ENCODE results near the gene SEMA6D. TPM values are rescaled to one million over a fixed set of nuclear protein-coding genes. Genes with fewer than 3 reads are reported as not detected.
"Not testable (repeated sequence)": the region's sequence is repeated elsewhere in the genome, so short reads cannot be mapped to it uniquely, and the experiment has no call there.

SEMA6D gene
- total RNA-seq, 1 donor from 2014 or later, result not detected

DNA sequence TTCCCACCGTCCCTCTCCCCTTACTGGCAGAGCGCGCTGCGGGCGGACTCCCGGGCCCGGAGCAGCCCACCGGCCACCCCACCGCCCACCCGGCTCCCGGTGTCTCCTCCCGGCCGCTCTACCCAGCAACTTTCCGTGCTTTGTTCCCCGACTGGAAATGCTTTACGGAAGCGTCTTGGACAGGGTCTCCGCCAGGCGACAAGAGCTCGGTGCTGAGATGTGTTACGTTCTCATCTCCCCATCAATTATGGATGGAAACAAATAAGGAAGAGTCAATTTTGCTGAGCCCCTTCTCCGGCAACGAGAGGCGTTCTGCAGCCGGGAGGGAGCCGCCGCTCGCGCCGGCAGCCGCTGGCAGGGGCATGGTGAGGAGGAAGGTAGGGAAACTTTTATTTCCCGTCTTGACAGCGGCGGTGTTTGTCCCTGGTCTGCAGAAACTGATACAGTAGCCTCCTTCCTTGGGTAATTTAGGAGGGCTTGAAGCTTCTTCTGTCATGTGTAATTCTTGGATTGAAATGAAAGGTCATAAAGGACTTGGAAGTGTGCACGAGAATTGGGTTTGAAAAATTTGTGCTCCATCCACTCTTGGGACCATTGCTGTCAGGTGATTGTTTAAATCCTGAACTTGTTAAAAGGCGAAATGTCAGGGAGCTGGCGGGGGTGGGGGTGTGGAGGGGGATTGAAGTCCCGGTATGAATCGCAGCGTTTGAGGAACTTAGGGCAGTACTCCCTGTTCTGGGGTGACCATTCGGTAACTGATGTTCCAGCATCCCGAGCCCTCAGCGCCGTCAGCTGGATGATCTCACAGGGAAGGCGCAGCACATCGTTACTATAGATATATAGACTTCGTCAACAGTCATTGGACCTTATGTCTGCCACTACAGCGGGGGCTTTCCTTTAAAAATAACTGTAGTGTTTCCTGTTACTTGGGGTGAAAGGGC is 1.5 kb downstream of the SEMA6D start:
- intact Hi-C loops (cut with micrococcal nuclease), result loop anchor here (10.0 kb wide), 1 partner anchor 566 kb away; no protein-coding TSS in a partner anchor

DNA sequence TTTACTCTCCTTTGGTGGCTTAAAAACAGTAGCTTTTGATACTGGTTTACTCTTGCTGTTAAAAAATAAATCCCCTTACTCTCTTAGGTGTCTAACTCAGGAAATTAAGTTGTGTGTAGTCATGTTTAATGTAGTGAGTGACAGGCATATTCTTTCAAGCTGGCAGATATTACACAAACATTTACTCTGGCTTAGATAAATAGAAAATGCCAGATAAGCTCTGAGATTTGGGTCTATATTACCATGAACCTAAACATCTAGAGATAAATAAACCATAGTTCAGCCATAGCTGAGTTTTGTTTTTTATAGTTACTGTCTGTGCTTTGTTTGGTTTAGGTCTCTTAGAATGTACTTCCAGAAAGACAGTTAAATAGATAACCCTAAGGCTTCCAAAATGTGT is 2.4 kb downstream of the SEMA6D start:
- intact Hi-C loops (cut with micrococcal nuclease), result loop anchor here (10.0 kb wide), 1 partner anchor 565 kb away; no protein-coding TSS in a partner anchor

DNA sequence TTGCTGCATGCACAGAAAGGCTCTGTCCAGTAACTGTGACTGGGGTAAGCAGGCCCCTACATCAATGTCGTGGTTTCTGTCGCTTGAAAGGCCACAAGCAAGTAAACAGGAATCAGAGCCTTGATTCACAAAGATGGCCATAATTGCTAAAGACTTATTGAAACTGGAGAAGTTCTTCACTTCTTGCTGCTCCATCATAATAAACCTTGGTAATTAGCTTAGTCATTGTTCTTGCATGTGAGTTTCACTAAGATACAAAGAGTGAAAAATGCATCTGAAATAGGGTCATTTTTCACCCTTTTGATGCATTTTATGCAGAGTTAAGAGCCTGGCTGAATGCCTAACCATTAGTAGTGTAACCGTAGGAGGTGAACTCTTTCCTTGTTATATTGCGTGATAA is 3.2 kb downstream of the SEMA6D start:
- intact Hi-C loops (cut with micrococcal nuclease), result no loop called here

DNA sequence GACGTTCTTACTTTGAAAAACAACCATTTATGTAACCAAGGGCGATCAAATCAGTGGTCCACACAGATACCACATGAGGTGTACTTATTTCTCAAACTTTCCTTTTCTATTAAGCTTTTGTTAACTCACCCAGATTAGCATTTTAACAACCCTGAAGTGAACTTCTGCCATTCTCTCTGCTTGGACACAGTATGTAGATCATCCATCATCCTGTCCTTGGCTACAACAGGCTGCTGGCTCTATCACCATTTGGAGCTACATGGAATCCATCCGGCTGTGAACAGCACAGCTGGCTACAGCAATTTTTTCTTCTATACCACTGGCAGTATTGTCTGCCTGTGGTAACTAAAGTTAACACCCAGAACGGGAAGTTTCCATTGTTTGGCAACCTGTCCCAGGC is 4.4 kb downstream of the SEMA6D start:
- intact Hi-C loops (cut with micrococcal nuclease), result no loop called here

DNA sequence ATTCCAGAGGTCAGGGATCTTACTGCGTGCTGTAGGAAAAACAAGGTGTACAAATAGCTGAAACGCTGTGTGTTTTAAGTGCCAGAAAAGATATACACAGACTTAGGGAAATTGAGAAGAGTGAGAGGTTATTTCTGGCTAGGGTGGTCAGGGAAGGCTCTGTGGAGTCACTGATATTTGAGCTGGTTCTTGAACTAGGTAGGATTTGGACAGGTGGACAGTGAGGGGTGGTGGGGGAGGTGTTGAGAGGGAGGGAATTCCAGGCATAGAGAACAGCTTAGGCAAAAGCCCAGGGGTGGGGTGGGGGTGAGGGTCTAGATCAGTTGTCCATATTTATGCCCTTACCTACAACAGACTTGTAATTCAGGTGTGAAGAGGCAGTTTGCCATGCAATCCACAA is 7.0 kb downstream of the SEMA6D start:
- intact Hi-C loops (cut with micrococcal nuclease), result no loop called here

DNA sequence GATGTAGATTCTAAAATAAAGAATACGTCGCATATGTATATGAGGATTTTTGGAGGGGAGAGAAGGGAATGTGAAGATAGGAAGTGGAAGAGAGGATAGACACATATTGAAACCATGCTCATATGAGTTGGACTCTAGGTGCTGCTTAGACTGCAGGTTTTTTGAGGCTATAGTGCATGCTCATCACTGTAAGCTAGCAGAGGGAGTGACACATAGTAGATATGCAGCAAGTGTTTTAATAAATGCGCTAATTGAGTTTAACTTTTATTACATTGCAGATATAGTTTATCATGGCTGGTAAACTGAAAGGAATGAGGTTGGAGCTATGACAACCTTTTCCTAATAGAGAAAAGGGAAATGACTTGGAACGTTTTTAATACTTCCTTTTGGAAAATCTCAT is 7.7 kb downstream of the SEMA6D start:
- intact Hi-C loops (cut with micrococcal nuclease), result no loop called here

DNA sequence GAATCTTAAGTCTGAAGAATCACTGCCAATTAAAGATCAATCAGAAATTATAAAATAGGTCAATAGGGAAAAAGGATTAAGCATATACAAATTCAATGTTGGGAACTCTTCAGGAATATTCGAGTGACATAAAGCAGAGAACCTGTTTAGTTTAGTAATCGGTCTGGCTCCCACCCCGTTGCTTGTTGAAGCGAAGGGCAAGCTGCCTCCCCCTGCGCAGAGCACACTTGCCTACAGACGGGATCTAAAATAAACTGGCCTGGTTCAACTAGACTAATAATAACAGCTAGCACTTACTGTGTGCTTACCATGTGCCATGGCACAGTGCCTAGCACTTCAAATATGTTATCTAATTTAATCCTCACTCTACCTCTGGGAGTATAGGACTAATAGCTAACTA is 8.6 kb downstream of the SEMA6D start:
- intact Hi-C loops (cut with micrococcal nuclease), result no loop called here

DNA sequence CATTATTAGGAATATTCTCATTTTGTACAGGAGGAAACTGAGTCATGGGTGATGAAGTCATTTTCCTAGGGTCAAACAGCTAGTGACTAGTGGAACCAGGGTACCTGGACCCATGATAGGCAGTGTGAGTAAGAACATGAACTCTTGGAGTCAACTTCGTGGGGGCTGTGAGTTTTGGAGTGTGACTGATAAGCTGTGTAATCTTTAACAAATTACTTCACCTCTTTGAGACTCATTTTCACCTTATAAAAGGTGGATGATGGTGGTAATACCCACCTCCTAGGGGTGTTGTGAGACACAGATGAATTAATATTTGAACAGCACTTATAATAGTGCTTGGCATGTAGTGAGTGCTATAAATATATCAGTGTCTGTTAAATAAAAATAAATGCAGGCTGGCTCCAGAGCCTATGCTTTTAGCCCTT is 9.1 kb downstream of the SEMA6D start:
- intact Hi-C loops (cut with micrococcal nuclease), result no loop called here

DNA sequence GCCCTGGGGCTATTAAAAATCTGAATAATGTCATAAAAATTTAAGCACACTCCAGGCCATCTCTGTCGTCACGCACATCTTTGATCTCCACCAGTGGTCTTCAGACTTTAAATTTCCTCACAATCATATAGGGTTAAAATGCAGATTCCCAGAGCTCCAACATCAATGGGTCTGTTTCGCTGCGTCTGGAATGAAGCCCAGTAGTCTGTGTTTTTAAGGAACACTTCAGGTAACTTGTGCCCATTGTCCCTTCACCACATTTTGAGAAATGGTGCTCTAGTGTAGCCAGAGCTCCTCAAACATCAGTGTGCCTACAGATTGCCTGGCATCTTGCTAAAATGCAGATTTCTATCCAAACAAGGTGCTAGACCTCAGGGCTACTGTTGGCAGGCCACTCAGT is 9.8 kb downstream of the SEMA6D start:
- intact Hi-C loops (cut with micrococcal nuclease), result no loop called here

DNA sequence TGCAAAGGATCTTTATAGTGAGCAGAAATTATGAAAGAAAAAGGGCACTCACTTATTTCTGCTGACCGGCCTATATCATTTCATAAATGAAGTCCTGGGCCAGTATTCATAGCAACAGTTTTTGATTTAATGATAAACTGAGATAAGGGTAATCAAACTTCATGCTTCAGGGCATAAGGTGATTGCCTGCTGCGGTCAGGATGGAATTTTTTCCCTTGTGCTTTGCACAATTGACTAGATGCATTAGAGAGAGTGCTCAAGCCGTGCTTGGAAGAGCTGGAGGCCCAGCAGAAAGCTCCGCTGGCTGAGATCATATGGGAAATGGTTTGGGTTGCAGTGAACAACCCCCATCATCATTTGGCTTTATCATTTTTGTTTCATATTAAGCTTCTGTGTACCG is 10.4 kb downstream of the SEMA6D start:
- intact Hi-C loops (cut with micrococcal nuclease), result no loop called here

DNA sequence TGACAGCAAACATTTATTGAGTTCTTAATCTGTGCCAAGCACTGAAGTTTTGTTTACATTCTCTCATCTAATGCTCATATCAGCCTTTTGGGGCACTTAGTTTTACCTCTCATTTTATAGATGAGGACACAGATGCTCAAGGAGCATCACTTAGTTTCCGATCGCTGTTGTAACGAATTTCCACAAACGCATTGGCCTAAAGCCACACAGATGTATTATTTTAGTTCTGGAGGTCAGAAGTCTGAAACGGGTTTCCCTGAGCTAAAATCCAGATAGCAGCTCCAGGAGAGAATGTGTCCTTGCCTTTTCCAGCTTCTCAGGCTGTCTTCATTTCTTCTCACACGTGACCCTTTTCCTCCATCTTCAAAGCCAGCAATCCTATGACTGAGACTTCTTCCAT is 11.1 kb downstream of the SEMA6D start:
- intact Hi-C loops (cut with micrococcal nuclease), result no loop called here

DNA sequence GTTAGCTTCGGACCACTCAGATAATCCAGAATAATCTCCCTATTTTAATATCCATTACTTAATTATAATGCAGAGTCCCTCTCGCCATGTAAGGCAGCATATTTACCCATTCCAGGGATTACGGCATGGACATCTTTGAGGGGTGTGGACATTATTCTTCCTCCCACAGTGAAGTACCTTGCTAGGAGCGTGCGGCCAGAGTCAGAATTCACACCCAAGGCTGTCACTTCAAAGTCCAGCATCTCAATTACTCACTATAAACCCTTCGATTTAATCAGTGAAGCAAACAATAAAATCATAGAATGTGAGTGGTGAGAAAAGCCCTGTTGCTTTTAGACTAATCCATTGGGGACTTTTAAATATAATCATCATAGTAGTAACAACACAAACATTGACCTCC is 11.6 kb downstream of the SEMA6D start:
- intact Hi-C loops (cut with micrococcal nuclease), result no loop called here

DNA sequence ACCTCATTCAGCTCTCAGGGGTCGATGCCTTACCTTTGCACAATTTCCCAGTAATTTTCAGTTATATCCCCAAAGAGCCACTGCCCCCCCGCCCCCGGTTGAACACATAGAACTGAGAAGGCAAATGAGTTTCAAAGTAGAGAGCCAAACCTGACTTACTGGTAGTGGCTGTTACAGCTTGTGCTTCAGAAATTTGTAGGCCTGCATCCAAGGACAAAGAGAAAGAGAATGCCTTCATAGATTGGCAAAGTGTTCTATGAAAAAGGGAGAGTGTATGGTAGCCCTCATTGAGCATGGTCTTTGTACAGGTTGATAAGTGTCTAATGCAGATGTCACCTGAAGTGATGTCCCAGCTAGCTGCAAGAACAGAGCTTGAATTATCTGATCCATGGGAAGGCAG is 13.9 kb downstream of the SEMA6D start:
- intact Hi-C loops (cut with micrococcal nuclease), result no loop called here

DNA sequence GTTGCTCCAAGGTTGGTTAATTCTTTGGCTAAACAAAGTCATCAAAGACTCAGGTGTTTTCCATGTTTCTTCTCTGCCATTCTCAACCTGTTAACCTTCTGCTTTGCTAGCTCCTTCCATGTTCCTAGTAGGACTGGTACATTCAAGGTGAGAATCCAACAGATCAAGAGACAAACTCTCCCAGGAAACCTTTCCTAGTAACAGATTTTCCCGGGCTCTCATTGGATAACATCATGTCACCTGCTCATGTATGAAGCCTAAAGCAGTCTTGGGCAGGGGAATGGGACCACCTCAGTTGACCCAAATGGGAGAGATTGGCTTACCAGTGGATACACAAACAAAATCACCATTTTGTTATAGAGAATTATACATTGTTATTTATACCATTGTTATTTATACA is 14.9 kb downstream of the SEMA6D start:
- intact Hi-C loops (cut with micrococcal nuclease), result no loop called here

DNA sequence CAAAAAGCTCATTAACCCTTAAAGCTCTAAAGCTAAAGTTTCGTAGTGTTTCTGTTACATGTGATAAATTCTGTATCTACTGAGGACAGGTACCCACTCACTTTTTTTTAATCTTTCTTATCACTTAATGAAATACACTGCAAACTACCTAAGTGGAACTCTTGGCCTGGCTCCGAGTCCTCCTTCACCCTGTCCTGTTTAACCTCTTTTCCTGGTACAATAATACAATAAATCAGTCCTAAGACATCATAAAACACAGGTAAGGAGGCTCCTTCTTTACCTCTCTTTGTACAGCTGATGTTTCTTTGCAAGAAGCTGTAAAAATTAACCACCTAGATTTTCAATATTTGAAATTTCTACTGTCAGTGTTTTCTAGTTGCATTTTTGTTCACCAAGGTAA is 15.8 kb downstream of the SEMA6D start:
- intact Hi-C loops (cut with micrococcal nuclease), result no loop called here

DNA sequence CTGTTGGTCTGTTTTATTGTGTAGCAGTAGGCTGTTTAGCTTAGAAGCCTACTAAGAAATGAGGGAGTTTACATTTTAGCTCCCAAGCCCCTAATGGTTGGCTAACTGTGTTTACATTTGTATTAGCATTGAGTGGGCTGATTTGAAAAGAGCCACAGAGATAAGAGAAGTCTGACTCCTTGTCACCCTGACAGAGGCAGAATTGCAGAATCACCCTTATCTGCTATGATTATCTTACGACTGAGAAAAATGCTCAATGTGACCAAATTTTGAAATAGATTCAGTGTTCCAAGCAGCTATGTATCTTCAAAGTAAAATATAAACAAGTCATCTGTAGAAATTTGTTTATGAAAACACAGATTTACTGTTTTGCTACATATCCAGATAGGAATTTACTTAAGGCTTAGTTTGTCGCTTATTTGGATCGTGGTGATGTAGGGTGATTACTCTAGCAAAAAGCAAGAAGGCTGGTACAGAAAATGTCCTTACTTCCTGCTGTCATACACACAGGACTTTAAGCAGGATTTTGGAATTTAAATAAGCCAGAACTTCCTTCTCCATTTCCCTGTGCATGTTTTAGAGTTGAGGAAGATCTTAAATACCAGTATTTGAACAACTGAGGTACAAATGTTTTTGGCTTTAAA is 19.0 kb downstream of the SEMA6D start:
- intact Hi-C loops (cut with micrococcal nuclease), result no loop called here

DNA sequence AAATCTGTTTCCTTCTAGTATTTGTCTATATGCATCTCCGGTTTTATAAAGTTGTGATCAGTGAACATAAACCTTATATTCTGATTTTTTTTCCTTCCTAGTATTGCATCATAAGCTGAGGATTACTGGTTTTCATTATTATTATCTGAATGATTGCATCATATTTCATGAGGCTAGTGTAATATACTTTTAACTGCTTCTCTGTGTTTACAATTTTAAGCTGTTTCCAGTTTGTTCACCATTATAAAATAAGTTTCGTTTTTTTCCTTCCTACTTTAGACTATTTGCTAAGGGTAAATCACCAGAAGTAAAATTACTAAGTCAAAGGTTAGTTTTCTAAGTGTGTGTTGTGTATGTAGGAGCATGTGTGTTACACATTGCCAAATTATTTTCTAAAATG is 20.2 kb downstream of the SEMA6D start:
- intact Hi-C loops (cut with micrococcal nuclease), result no loop called here

DNA sequence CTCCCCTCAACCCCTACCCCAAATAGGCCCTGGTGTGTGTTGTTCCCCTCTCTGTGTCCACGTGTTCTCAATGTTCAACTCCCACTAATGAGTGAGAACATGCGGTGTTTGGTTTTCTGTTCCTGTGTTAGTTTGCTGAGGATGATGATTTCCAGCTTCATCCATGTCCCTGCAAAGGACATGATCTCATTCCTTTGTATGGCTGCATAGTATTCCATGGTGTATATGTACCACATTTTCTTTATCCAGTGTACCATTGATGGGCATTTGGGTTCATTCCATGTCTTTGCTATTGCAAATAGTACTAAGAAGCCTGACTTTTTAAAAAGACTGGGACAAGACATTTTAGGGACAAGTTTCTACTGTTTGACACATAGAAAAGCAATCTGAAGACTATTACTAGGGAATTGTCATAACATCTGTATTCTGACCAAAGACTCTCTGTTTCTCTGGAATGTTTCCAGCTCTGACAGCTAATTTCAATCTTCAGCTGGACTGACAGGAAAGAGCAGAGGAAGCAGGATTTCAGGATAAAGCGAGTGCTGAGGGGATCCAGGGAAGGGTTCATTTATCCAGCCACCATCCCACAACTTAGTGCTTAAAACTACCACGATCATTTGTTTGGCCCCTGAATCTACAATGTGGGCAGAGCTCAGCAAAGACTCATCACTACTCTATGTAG is 21.0 kb downstream of the SEMA6D start:
- intact Hi-C loops (cut with micrococcal nuclease), result not testable (repeated sequence)

DNA sequence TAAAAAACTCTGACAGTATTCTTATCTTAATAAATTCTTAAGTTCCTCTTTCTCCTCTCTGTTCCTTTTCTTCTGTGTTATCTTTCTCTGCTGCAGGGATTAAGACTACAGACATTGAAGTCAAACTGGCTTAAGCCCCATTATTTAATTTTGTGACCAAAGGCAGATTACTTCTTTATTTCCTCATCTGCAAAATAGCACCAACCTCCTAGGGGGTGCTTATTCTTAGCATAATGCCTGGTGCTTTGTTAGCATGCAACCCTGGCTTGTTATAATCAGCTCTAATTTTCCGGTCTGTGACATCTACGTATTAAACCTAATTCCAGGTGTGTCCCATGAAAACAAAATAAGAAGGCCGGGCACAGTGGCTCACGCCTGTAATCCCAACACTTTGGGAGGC is 23.8 kb downstream of the SEMA6D start:
- intact Hi-C loops (cut with micrococcal nuclease), result no loop called here

DNA sequence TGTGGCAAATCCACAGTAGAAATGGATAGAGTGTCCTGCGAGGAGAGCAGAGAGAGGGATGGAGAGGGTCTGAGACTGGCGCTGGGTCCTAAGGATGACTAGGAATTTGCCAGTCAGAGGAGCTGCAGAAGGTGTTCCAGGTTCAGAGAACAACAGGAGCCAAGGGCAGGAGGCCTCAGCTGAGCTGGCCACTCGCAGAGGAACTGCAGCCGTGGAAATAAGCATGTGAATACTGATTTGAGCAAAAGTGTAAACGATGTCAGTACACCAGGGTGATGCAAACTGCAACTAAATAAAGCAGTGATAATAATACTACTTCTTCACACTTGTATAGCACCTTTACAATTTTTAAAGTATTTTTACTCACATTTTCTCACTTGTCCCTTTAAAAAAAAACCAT is 24.6 kb downstream of the SEMA6D start:
- intact Hi-C loops (cut with micrococcal nuclease), result no loop called here

DNA sequence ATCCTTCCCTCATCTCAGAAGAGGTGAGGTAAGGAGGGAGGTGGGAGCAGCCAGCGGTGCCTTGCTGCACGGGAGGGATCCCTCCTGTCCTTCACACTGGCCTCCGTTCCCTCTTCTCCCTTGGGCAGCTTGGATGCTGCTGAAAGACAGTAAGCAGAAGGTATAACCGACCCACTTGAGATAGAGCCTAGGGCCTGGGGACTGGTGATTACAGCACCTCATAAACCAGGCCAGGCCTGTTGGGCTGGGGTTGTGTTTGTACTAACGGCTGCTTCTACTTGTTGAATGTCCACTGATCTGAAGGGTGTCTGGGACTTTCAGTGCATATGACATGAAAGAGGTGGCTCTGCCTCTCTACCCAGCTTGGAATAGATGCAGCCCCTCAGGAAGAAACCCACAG is 25.0 kb downstream of the SEMA6D start:
- intact Hi-C loops (cut with micrococcal nuclease), result no loop called here

DNA sequence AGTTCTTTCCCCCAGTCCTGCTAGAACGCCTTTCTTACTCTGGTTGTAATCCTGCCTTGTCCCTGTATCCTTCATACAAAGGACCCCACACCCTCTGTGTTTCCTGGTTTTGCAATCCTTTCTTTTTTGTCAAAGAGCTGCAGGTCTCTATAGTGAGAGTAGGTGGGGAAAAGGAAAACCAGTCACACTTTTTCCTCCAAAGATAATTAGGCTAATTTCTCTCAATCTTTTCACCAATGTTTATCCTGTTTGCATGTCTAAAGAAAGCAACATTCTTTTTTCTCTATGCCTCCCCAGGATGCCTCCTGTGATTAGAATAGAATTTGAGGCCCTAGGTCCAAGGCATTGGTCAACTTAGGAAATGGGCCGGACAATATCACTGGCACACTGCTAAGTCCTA is 25.4 kb downstream of the SEMA6D start:
- intact Hi-C loops (cut with micrococcal nuclease), result no loop called here
